Smooth muscle cell (in vitro differentiated cells): Measurements from ENCODE around the gene IFI44. TPM values are rescaled to one million over a fixed set of nuclear protein-coding genes. Genes with fewer than 3 reads are reported as not detected.

Source experiments
- DNase-seq: peaks from one replicate; lab custom pipeline; 2025; ENCODE audit not compliant: unreplicated experiment; lab: John Stamatoyannopoulos, UW
- H2AFZ ChIP-seq: fragments of 200-600 bp; sonication (generic); 2 replicates; pipeline ENCODE4 v1.6.0; 2016; ENCODE audit warnings: antibody characterized with exemption, low read depth, mild to moderate bottlenecking
- H3F3A ChIP-seq: fragments of 200-600 bp; sonication (generic); 2 replicates; pipeline ENCODE4 v1.6.0; 2017; ENCODE audit warnings: antibody characterized with exemption, low read depth
- H3K27ac ChIP-seq: fragments of 200-600 bp; sonication (generic); 2 replicates; pipeline ENCODE4 v1.5.1; 2016; ENCODE audit warnings: low read depth, mild to moderate bottlenecking
- H3K27me3 ChIP-seq: fragments of 200-600 bp; sonication (generic); 2 replicates; pipeline ENCODE4 v1.6.1; 2016; ENCODE audit warnings: low read depth, mild to moderate bottlenecking
- H3K36me3 ChIP-seq: fragments of 200-600 bp; sonication (generic); 2 replicates; pipeline ENCODE4 v1.5.1; 2016; ENCODE audit warnings: low read depth
- H3K4me1 ChIP-seq: fragments of 200-600 bp; sonication (generic); 2 replicates; pipeline ENCODE4 v1.5.1; 2016; ENCODE audit warnings: low read depth
- H3K4me2 ChIP-seq: fragments of 200-600 bp; sonication (generic); 2 replicates; pipeline ENCODE4 v1.6.0; 2016; ENCODE audit warnings: mild to moderate bottlenecking
- H3K4me3 ChIP-seq: fragments of 200-600 bp; sonication (generic); 2 replicates; pipeline ENCODE4 v1.5.1; 2016; ENCODE audit warnings: mild to moderate bottlenecking
- H3K79me2 ChIP-seq: fragments of 200-600 bp; sonication (generic); 2 replicates; pipeline ENCODE4 v1.6.0; 2016; ENCODE audit warnings: low read depth, mild to moderate bottlenecking
- H3K9ac ChIP-seq: fragments of 200-600 bp; sonication (generic); 2 replicates; pipeline ENCODE4 v1.6.0; 2016; ENCODE audit warnings: low read depth
- H3K9me3 ChIP-seq: fragments of 200-600 bp; sonication (generic); replicated peaks from 2 replicates; pipeline ENCODE4 v1.5.1; 2016; ENCODE audit warnings: low read depth
- H4K20me1 ChIP-seq: fragments of 200-600 bp; sonication (generic); 2 replicates; pipeline ENCODE4 v1.6.0; 2016; ENCODE audit warnings: low read depth
- WGBS: methylation state at CpG from one replicate; pipeline ENCODE4 v1.1.7; 2016; ENCODE audit warnings: low lambda C conversion rate; 5-methylcytosine and 5-hydroxymethylcytosine counted together
- polyA plus RNA-seq: library from polyadenylated mRNA; unstranded; fragments of >200 nt; fragmentation: Nextera tagmentation; extraction: Ambion mirVana; gene quantifications from 2 replicates; pipeline ENCODE4 v1.2.1, GENCODE V29; 2016
- total RNA-seq: library from RNA; depleted of rRNA; stranded (reverse); fragments of >200 nt; gene quantifications from 2 replicates; pipeline ENCODE4 v1.2.3, GENCODE V29; 2014
- TF ChIP-seq, protein P1 (sequence below): fragments of 200-600 bp; sonication (generic); IDR thresholded peaks from 2 replicates; pipeline ENCODE4 v1.5.1; 2017; ENCODE audit warnings: borderline replicate concordance, mild to moderate bottlenecking, antibody characterized with exemption; ENCODE audit not compliant: insufficient read depth, poor library complexity, severe bottlenecking

The IFI44 gene
- total and polyA plus RNA-seq, 2 experiments from 2014 or later, result 0.71 TPM; not detected in 1

DNA sequence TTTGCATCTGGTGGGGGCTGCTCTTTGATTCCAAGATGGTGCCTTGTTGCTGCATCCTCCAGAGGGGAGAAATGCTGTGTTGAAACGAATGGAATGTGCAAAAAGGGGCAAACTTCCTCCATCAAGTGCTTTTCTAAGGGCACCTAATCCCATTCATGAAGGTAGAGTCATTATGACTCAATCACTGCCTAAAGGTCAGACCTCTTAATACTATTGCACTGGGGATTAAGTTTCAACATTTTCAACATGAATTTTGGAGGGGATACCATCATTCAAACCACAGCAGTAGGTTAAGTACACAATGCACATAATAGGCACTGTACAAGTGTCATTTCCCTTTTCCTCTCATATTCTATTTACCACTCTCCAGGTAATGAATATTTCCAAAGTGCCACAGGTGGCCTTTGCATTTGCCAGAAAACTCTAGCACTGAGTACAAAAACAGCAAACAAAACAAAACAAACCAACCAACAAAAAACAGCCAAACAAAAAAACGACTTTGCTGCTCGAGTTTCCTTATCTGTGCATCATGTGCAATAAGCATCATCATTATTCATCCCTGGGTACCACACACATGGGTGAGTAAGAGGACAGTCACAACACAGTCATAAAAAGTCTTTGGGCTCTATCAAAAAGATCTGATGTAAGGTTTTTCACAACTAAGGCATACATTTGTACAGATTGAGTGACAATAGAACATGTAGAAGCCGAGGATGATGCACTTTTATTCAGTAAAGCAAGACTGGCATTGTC is 42.5 kb downstream of the IFI44 start:
- Histone ChIP-seq H3K27ac (no peak overlapping the region), H3F3A (no peaks in the 10 kb centered on the region), H2AFZ (no peak overlapping the region), H3K4me3 (no peak overlapping the region), H3K36me3 (no peaks in the 10 kb centered on the region), H3K9ac (no peak overlapping the region), H3K79me2 (no peaks in the 10 kb centered on the region), H3K9me3 (no peaks in the 10 kb centered on the region), H3K4me1 (no peaks in the 10 kb centered on the region), H3K27me3 (no peaks in the 10 kb centered on the region), H3K4me2 (no peak overlapping the region), H4K20me1 (no peaks in the 10 kb centered on the region)
- no peak for DNase-seq
- WGBS, result 73% methylated on average over 4 of the region's 4 CpGs
- TF ChIP-seq, protein P1, sequence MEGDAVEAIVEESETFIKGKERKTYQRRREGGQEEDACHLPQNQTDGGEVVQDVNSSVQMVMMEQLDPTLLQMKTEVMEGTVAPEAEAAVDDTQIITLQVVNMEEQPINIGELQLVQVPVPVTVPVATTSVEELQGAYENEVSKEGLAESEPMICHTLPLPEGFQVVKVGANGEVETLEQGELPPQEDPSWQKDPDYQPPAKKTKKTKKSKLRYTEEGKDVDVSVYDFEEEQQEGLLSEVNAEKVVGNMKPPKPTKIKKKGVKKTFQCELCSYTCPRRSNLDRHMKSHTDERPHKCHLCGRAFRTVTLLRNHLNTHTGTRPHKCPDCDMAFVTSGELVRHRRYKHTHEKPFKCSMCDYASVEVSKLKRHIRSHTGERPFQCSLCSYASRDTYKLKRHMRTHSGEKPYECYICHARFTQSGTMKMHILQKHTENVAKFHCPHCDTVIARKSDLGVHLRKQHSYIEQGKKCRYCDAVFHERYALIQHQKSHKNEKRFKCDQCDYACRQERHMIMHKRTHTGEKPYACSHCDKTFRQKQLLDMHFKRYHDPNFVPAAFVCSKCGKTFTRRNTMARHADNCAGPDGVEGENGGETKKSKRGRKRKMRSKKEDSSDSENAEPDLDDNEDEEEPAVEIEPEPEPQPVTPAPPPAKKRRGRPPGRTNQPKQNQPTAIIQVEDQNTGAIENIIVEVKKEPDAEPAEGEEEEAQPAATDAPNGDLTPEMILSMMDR, result no peak

DNA sequence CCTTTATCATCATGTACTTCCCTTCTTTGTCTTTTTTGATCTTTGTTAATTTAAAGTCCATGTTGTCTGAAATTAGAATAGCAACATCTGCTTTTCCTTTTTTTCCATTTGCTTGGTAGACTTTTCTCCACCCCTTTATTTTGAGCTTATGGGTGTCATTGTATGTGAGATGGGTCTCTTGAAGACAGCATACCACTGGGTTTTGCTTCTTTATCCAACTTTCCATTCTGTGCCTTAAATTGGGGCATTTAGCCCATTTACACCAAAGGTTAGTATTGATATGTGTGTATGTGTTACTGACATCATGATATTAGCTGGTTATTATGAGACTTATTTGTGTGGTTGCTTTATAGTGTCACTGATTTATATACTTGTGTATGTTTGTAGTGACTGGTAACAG is 50.2 kb downstream of the IFI44 start:
- H3K9ac ChIP-seq, result no peak overlapping the region
- no peaks in the 10 kb centered on the region for H3F3A ChIP-seq
- no peak overlapping the region for H3K27ac ChIP-seq
- H4K20me1 ChIP-seq, result no peaks in the 10 kb centered on the region
- H3K4me2 ChIP-seq, result no peak overlapping the region
- H3K36me3 ChIP-seq, result no peaks in the 10 kb centered on the region
- H3K79me2 ChIP-seq, result no peaks in the 10 kb centered on the region
- TF ChIP-seq, protein P1, result no peak
- H3K4me1 ChIP-seq, result no peaks in the 10 kb centered on the region
- no peak overlapping the region for H2AFZ ChIP-seq
- H3K9me3 ChIP-seq, result no peaks in the 10 kb centered on the region
- H3K27me3 ChIP-seq, result no peaks in the 10 kb centered on the region
- no peak overlapping the region for H3K4me3 ChIP-seq
- DNase-seq, result no peak

DNA sequence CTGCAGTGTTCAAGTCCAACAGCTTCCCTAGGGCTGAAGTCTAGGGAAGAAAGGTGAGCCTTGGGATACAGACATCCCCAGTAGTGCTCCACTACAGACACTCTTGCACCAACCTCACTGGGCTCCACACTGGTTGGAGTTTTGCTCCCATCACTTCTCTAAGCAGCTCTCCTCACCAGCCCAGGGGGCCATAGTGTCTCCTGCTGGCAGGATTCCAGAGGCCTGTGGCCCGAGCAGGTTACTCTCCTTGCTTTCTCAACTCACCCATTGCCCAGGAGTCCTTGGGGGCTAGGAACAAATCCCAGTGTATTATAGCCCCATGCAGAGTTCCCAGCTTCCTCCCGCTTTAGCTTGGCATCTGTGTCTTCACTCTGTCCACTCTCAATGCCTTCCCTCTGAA is 52.8 kb downstream of the IFI44 start:
- Histone ChIP-seq H3F3A (no peaks in the 10 kb centered on the region), H3K36me3 (no peaks in the 10 kb centered on the region), H3K79me2 (no peaks in the 10 kb centered on the region), H3K4me1 (no peaks in the 10 kb centered on the region), H3K9me3 (no peaks in the 10 kb centered on the region), H3K4me3 (no peak overlapping the region), H3K27ac (no peak overlapping the region), H3K4me2 (no peak overlapping the region), H3K27me3 (no peaks in the 10 kb centered on the region), H4K20me1 (no peaks in the 10 kb centered on the region), H2AFZ (no peak overlapping the region), H3K9ac (no peak overlapping the region)
- TF ChIP-seq, protein P1, result no peak
- no peak for DNase-seq
- WGBS, result 88% methylated on average over 2 of the region's 2 CpGs

DNA sequence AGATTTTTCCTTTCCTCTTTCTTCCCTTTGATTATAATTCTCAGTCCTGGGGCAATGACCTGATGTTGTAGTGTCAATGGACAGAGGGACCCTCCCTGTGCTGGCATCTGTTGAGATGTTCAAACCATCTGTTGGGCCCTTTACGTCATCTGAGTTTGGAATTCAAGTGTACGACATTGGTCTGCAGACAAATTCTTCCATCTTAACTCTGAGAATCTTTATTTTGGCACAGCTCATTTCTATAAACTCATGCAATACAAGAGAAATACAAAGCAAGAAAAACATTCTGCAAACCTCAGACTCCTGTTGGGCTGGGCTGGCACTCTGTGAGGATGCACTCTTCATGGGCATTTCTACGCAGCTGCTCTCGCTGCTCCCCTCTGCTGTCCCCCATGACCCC is 54.2 kb downstream of the IFI44 start:
- TF ChIP-seq, protein P1, result no peak
- H3K36me3 ChIP-seq, result no peaks in the 10 kb centered on the region
- H3K9ac ChIP-seq, result no peak overlapping the region
- DNase-seq, result no peak
- no peaks in the 10 kb centered on the region for H3K9me3 ChIP-seq
- H3K79me2 ChIP-seq, result no peaks in the 10 kb centered on the region
- H4K20me1 ChIP-seq, result no peaks in the 10 kb centered on the region
- no peak overlapping the region for H3K27ac ChIP-seq
- H2AFZ ChIP-seq, result no peak overlapping the region
- H3K27me3 ChIP-seq, result no peaks in the 10 kb centered on the region
- H3K4me3 ChIP-seq, result no peak overlapping the region
- H3K4me2 ChIP-seq, result no peak overlapping the region
- H3F3A ChIP-seq, result no peaks in the 10 kb centered on the region
- H3K4me1 ChIP-seq, result no peaks in the 10 kb centered on the region
- 93% methylated on average over 4 of the region's 4 CpGs for WGBS
